Ishikawa (cell line): ENCODE measurements around the gene SLC25A23.

Experiments
- CEBPB ChIP-seq: IDR thresholded peaks from 2 replicates; pipeline ENCODE4 v1.6.1; 2012
- CREB1 ChIP-seq: IDR thresholded peaks from 2 replicates; pipeline ENCODE4 v1.6.1; 2012; ENCODE audit warnings: low read depth
- EGR1 ChIP-seq: IDR thresholded peaks from 2 replicates; pipeline ENCODE4 v1.6.1; 2012
- EP300 ChIP-seq: IDR thresholded peaks from 2 replicates; pipeline ENCODE4 v1.6.1; 2012; ENCODE audit warnings: borderline replicate concordance
- FOXM1 ChIP-seq: IDR thresholded peaks from 2 replicates; pipeline ENCODE4 v1.6.1; 2012; ENCODE audit warnings: low read depth, borderline replicate concordance
- MAX ChIP-seq: IDR thresholded peaks from 2 replicates; pipeline ENCODE4 v1.6.1; 2012
- NFIC ChIP-seq: IDR thresholded peaks from 2 replicates; pipeline ENCODE4 v1.6.1; 2012
- RAD21 ChIP-seq: IDR thresholded peaks from 2 replicates; pipeline ENCODE4 v1.6.1; 2012; ENCODE audit warnings: low read depth
- REST ChIP-seq: IDR thresholded peaks from 2 replicates; pipeline ENCODE4 v1.6.1; 2012; ENCODE audit warnings: low read depth, mild to moderate bottlenecking
- TAF1 ChIP-seq: IDR thresholded peaks from 2 replicates; pipeline ENCODE4 v1.6.1; 2012; ENCODE audit warnings: low read depth, mild to moderate bottlenecking
- TCF12 ChIP-seq: IDR thresholded peaks from 2 replicates; pipeline ENCODE4 v1.6.1; 2012; ENCODE audit warnings: low read depth
- TEAD4 ChIP-seq: IDR thresholded peaks from 2 replicates; pipeline ENCODE4 v1.6.1; 2012
- USF1 ChIP-seq: IDR thresholded peaks from 2 replicates; pipeline ENCODE4 v1.6.1; 2012
- YY1 ChIP-seq: IDR thresholded peaks from 2 replicates; pipeline ENCODE4 v1.6.1; 2012; ENCODE audit warnings: low read depth
- ZBTB7A ChIP-seq: IDR thresholded peaks from 2 replicates; pipeline ENCODE4 v1.6.1; 2012; ENCODE audit warnings: low read depth

Gene SLC25A23

GRCh38 chr19:6413721-6414643 lies 45.6 kb downstream of the SLC25A23 start:
- no peak for TF ChIP-seq CEBPB
- TF ChIP-seq ZBTB7A, result no peak
- TF ChIP-seq TAF1, result no peak
- TF ChIP-seq RAD21, result no peak
- no peak for TF ChIP-seq TEAD4
- no peak for TF ChIP-seq MAX
- no peak for TF ChIP-seq USF1
- TF ChIP-seq NFIC, result no peak

GRCh38 chr19:6413291-6413690 lies 46.3 kb downstream of the SLC25A23 start:
- TF ChIP-seq USF1, result no peak
- TF ChIP-seq TEAD4, result no peak
- TF ChIP-seq ZBTB7A, result no peak
- no peak for TF ChIP-seq MAX
- TF ChIP-seq EP300, result no peak
- no peak for TF ChIP-seq CREB1
- no peak for TF ChIP-seq FOXM1
- TF ChIP-seq TAF1, result no peak
- TF ChIP-seq NFIC, result no peak
- no peak for TF ChIP-seq RAD21
- no peak for TF ChIP-seq EGR1

DNA sequence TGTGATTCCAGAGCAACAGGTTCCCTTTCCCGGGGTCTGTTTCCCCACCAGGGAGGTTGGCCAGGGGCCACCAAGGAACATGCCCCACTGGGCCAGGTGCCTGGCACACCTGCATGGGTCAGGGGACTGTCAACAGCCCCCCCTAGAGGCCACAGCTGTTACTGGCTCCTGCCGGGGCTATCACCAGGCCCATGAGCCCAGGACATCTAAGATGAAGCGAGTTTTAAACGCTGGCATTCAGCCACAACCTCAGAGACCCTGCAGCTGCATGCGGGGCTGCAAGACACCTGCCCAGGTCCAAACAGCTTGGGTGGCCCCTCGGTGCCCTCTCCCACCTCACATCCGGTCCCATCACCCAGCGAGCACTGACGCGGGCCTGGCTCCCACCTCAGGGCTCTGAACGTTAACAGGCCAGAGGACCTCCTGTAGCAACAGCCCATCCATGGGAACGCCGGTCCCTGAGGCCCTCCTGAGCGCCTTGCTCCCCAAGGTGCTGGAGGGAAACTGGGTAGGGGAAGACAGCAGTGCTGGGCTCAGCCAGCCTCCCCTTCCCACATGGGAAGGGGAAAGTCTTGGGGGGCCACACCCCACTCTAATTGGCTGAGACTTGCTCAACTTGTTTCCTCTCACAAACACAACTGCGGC lies 47.0 kb downstream of the SLC25A23 start:
- TF ChIP-seq TCF12, result no peak
- TF ChIP-seq NFIC, result no peak; the same call in 1 of the 2 replicates
- TF ChIP-seq YY1, result no peak
- TF ChIP-seq RAD21, result peak; percentile 46; the same call in 1 of the 2 replicates
- TF ChIP-seq FOXM1, result no peak

DNA sequence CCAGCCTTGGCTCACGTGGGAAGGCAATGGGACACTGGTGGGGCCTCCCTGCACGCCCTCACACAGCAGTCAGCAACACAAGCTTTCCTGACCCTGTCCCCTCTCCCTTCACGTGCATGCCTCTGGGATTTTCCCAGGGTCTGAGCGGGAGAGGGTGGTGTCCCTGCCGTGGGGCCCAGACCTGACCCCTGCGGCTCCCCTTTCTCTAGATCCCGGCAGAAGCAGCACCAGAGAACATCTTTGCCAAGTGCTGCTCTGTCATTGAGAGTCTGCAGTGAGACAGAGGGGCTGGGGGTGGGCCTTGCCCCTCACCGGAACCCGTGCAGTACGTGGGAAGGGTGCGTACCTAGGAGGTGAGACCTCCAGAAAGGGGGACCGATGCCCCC lies 47.5 kb downstream of the SLC25A23 start:
- no peak for TF ChIP-seq ZBTB7A

DNA sequence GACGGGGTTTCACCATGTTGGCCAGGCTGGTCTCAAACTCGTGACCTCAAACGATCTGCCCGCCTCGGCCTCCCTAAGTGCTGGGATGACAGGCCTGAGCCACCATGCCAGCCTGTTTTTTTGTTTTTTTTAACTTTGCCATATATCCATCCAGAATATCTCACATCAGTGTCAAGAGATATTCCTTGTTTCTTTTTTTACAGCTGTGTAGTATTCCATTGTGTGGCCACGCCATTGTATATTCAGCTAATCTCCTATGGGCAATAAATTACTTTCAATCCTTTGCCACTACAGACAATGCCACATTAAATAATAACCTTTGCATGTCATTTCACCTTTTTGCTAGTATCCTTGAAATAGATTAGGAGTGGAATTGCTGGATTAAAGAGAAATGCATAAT lies 50.2 kb downstream of the SLC25A23 start:
- TF ChIP-seq FOXM1 (no peak), NFIC (no peak), EP300 (no peak), TAF1 (no peak), MAX (no peak), USF1 (no peak), ZBTB7A (no peak), CEBPB (no peak), EGR1 (no peak), REST (no peak), YY1 (no peak), RAD21 (no peak), TEAD4 (no peak), CREB1 (no peak), TCF12 (no peak)

- TF ChIP-seq EGR1 (no peak), TAF1 (no peak), FOXM1 (no peak), USF1 (no peak), EP300 (no peak), YY1 (no peak), TCF12 (no peak), REST (no peak), CEBPB (no peak), ZBTB7A (no peak)
Observed at GRCh38 chr19:6406401-6406800, 53.2 kb downstream of the SLC25A23 start.
